Neuronal stem cell (in vitro differentiated cells): ENCODE measurements around the gene CD300LD.
A peak's percentile ranks its signal among the peaks of the same experiment; 100 is the strongest.

Experiments used
- DNase-seq: peaks from one replicate; pipeline ENCODE4 v3.0.0-alpha.2; 2013; ENCODE audit warnings: low spot score
- H2AFZ ChIP-seq: one replicate; pipeline ENCODE4 v1.6.1; 2013; ENCODE audit warnings: mild to moderate bottlenecking, low read length, inconsistent platforms
- H2AK5ac ChIP-seq: 2 replicates; pipeline ENCODE4 v1.6.1; 2013; ENCODE audit warnings: low read depth, mild to moderate bottlenecking, inconsistent platforms, low read length, moderate library complexity, mixed read lengths
- H2BK120ac ChIP-seq: 2 replicates; pipeline ENCODE4 v1.6.1; 2013; ENCODE audit warnings: low read depth, mild to moderate bottlenecking, inconsistent platforms, low read length, moderate library complexity, mixed read lengths
- H2BK12ac ChIP-seq: one replicate; pipeline ENCODE4 v1.6.1; 2013; ENCODE audit warnings: low read length, inconsistent platforms
- H2BK15ac ChIP-seq: 2 replicates; pipeline ENCODE4 v1.6.1; 2013; ENCODE audit warnings: mild to moderate bottlenecking, low read length, inconsistent platforms, mixed read lengths
- H2BK5ac ChIP-seq: one replicate; pipeline ENCODE4 v1.6.1; 2013; ENCODE audit warnings: inconsistent platforms, mild to moderate bottlenecking, low read length, moderate library complexity
- H3K14ac ChIP-seq: one replicate; pipeline ENCODE4 v1.6.1; 2013; ENCODE audit warnings: low read length, inconsistent platforms
- H3K18ac ChIP-seq: 2 replicates; pipeline ENCODE4 v1.6.1; 2013; ENCODE audit warnings: low read length, inconsistent platforms
- H3K23ac ChIP-seq: 2 replicates; pipeline ENCODE4 v1.6.1; 2013; ENCODE audit warnings: low read depth, mild to moderate bottlenecking, mixed read lengths, low read length, inconsistent platforms; ENCODE audit not compliant: poor library complexity
- H3K27ac ChIP-seq: replicated peaks from 3 replicates; pipeline ENCODE4 v1.5.1; 2013; ENCODE audit warnings: low read length, inconsistent platforms
- H3K27me3 ChIP-seq, 3 experiments: 2 replicates each; pipeline ENCODE4 v1.6.1; 2013; ENCODE audit warnings: low read length in 3 of 3, mild to moderate bottlenecking in 2 of 3, inconsistent platforms in 1 of 3, low read depth in 1 of 3, mixed read lengths in 1 of 3, moderate library complexity in 1 of 3; ENCODE audit not compliant: control insufficient read depth in 3 of 3, insufficient read depth in 3 of 3
- H3K36me3 ChIP-seq, 2 donors: replicated peaks in 1 of 2; 2 replicates each; pipeline ENCODE4 v1.6.1; 2013; ENCODE audit warnings: low read length in 2 of 2; ENCODE audit not compliant: control insufficient read depth in 2 of 2, insufficient read depth in 2 of 2
- H3K4ac ChIP-seq: 2 replicates; pipeline ENCODE4 v1.6.1; 2013; ENCODE audit warnings: inconsistent platforms, mild to moderate bottlenecking, low read length, moderate library complexity
- H3K4me1 ChIP-seq, 2 donors: 1 replicate in 1 of 2; 2 replicates in 1 of 2; pipeline ENCODE4 v1.6.1; 2013; ENCODE audit warnings: low read length in 2 of 2, low read depth in 1 of 2; ENCODE audit not compliant: control insufficient read depth in 2 of 2, insufficient read depth in 1 of 2
- H3K4me2 ChIP-seq: one replicate; pipeline ENCODE4 v1.6.1; 2013; ENCODE audit warnings: mild to moderate bottlenecking, low read length, inconsistent platforms; ENCODE audit not compliant: insufficient read depth, poor library complexity, severe bottlenecking
- H3K4me3 ChIP-seq, 2 donors: 2 replicates each; pipeline ENCODE4 v1.5.1; 2013; ENCODE audit warnings: low read length in 2 of 2, mild to moderate bottlenecking in 2 of 2, inconsistent platforms in 1 of 2, moderate library complexity in 1 of 2
- H3K79me1 ChIP-seq: one replicate; pipeline ENCODE4 v1.6.1; 2013; ENCODE audit warnings: low read depth, mild to moderate bottlenecking, inconsistent platforms, low read length, moderate library complexity
- H3K9ac ChIP-seq: one replicate; pipeline ENCODE4 v1.6.1; 2013; ENCODE audit warnings: mild to moderate bottlenecking, low read depth, low read length, inconsistent platforms; ENCODE audit not compliant: poor library complexity
- H3K9me3 ChIP-seq, 2 donors: replicated peaks in 1 of 2; 2 replicates each; pipeline versions ENCODE3 to v1.6.1; 2013; ENCODE audit warnings: low read length in 2 of 2, mild to moderate bottlenecking in 2 of 2, inconsistent platforms in 1 of 2, low read depth in 1 of 2, mixed read lengths in 1 of 2, moderate library complexity in 1 of 2; ENCODE audit not compliant: control insufficient read depth in 2 of 2, insufficient read depth in 1 of 2
- H4K8ac ChIP-seq: one replicate; pipeline ENCODE4 v1.6.1; 2013; ENCODE audit warnings: low read depth, mild to moderate bottlenecking, inconsistent platforms, low read length, moderate library complexity
- H4K91ac ChIP-seq: one replicate; pipeline ENCODE4 v1.6.1; 2013; ENCODE audit warnings: low read length, low read depth, mild to moderate bottlenecking, inconsistent platforms; ENCODE audit not compliant: poor library complexity
- WGBS, 2 donors: extraction: QIAGEN DNeasy Blood & Tissue Kit; methylation state at CpG; one replicate each; pipeline ENCODE4 v1.1.7; 2013; ENCODE audit warnings: missing lambda C conversion rate in 2 of 2, mixed read lengths in 1 of 2; ENCODE audit not compliant: insufficient read length in 2 of 2, insufficient replicate concordance in 1 of 2; ENCODE audit errors: extremely low coverage in 2 of 2; 5-methylcytosine and 5-hydroxymethylcytosine counted together

CD300LD gene

DNA sequence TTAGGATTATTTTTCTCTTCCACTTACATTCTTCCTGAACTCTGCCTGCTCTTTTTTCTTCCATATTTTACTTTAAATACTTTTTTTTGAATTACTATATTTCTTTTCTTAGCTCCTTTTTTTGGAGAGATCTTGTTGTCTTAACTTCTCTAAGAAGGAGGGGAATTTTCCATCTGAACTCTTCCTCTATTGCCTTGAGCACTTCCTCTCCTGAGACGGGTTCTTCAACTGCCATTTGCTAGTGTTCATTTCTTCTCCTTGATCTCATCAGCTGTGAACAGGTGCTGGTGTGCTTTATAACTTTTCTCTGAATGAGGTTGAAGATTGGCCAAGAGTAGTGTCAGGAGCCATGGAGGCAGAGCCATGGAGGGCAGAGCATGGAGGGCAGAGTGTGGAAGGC is 15.1 kb upstream of the CD300LD start:
- Histone ChIP-seq H3K27ac (no peak overlapping the region), H2BK120ac (no peak overlapping the region), H3K4me3 (no peak overlapping the region), H3K4ac (no peak overlapping the region), H3K18ac (no peak overlapping the region), H4K91ac (no peak overlapping the region), H3K27me3 (peaks cover 0 to 26% (median 0%) of the 10 kb centered on the region in 3 experiments), H2AFZ (no peak overlapping the region), H2BK5ac (no peak overlapping the region), H3K23ac (no peak overlapping the region), H3K14ac (no peak overlapping the region), H2BK12ac (no peak overlapping the region), H3K79me1 (no peaks in the 10 kb centered on the region), H2BK15ac (no peak overlapping the region), H3K9ac (no peak overlapping the region), H2AK5ac (no peak overlapping the region), H3K9me3 (no peaks in the 10 kb centered on the region), H3K36me3 (no peaks in the 10 kb centered on the region), H3K4me2 (no peak overlapping the region), H4K8ac (no peak overlapping the region), H3K4me1 (no peaks in the 10 kb centered on the region)
- WGBS, 2 donors: no CpG with 5 or more reads among the region's 1 CpG
- no peak for DNase-seq

DNA sequence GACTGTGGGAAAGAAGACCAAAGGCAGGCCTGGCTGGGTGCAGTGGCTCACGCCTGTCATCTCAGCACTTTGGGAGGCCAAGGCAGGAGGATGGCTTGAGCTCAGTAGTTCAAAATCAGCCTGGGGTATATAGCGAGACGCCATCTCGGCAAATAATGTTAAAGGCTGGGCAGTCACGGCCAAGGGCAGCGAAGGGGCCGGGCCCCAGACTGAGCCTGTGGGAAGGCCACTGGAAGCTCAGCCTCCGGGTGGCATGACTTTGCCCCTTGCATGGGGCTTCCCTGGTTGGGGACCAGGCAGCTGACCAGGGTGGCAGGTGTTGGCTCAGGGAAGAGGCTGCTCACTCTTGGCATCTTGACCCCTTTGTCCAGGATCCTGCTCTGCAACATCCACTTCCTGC is 14.0 kb upstream of the CD300LD start:
- Histone ChIP-seq H3K4me3 (no peak overlapping the region), H3K36me3 (no peaks in the 10 kb centered on the region), H3K27me3 (peaks cover 0 to 24% (median 0%) of the 10 kb centered on the region in 3 experiments), H3K9ac (no peak overlapping the region), H2BK5ac (no peak overlapping the region), H3K4me1 (no peaks in the 10 kb centered on the region), H2AFZ (no peak overlapping the region), H4K91ac (no peak overlapping the region), H2BK120ac (no peak overlapping the region), H3K27ac (no peak overlapping the region), H3K79me1 (no peaks in the 10 kb centered on the region), H3K4ac (no peak overlapping the region), H2AK5ac (no peak overlapping the region), H4K8ac (no peak overlapping the region), H3K18ac (no peak overlapping the region), H3K23ac (no peak overlapping the region), H2BK12ac (no peak overlapping the region), H2BK15ac (no peak overlapping the region), H3K4me2 (no peak overlapping the region), H3K14ac (peak overlapping the region; percentile 25), H3K9me3 (no peaks in the 10 kb centered on the region)
- DNase-seq: no peak
- no CpG with 5 or more reads among the region's 8 CpGs for WGBS, 2 donors

DNA sequence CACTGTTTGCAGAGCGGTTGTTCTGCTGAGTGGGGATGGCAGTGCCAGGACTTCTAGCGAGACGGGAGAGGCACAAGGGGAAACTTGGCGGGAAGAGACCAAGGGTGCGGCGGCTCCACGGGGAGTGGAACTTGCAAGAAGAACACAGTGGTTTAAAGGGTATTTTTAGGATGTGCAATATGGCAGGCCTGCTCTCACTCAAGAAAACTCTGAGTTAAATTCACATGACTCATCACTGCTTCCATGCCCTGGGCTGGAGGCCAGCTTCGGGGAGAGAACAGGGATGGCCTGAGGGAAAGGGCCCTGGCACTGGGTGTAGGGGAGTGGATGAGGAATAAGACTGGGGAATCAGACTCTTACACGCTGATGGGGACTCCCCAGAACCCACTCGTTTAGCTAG is 13.3 kb upstream of the CD300LD start:
- Histone ChIP-seq H3K36me3 (no peaks in the 10 kb centered on the region), H4K91ac (no peak overlapping the region), H3K4ac (no peak overlapping the region), H3K4me3 (no peak overlapping the region), H3K23ac (no peak overlapping the region), H2AFZ (no peak overlapping the region), H3K79me1 (no peaks in the 10 kb centered on the region), H3K9ac (no peak overlapping the region), H3K18ac (no peak overlapping the region), H3K14ac (no peak overlapping the region), H2AK5ac (no peak overlapping the region), H2BK120ac (no peak overlapping the region), H3K4me1 (no peaks in the 10 kb centered on the region), H3K27me3 (peaks cover 0 to 30% (median 0%) of the 10 kb centered on the region in 3 experiments), H2BK5ac (no peak overlapping the region), H3K4me2 (no peak overlapping the region), H3K27ac (no peak overlapping the region), H2BK12ac (no peak overlapping the region), H2BK15ac (no peak overlapping the region), H4K8ac (no peak overlapping the region), H3K9me3 (no peaks in the 10 kb centered on the region)
- no CpG with 5 or more reads among the region's 10 CpGs for WGBS, 2 donors
- DNase-seq: no peak

DNA sequence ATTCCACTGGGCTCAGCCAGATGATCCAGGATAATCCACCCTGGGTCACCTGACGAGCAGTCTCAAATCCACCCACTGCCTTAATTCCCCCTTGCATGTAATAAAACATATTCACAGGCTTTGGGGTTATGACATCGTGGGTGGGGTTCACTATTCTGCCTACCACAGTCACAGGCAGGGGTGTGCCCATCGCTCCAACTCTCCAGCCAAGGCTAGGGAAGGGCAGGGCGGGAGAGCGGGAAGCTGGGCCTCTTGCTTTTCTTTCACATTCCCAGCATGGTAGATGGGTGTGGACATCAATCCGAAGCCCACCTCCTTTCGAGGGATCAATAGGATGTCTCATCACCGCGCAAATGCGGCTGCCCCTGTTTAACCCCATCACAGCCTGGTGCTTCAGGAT is 12.7 kb upstream of the CD300LD start:
- Histone ChIP-seq H4K91ac (no peak overlapping the region), H2AK5ac (no peak overlapping the region), H3K79me1 (no peaks in the 10 kb centered on the region), H3K36me3 (no peaks in the 10 kb centered on the region), H2BK15ac (no peak overlapping the region), H3K9ac (no peak overlapping the region), H3K9me3 (no peaks in the 10 kb centered on the region), H3K23ac (no peak overlapping the region), H3K4me1 (no peaks in the 10 kb centered on the region), H3K14ac (peak overlapping the region; percentile 25), H2BK5ac (no peak overlapping the region), H3K4me2 (no peak overlapping the region), H4K8ac (no peak overlapping the region), H3K4ac (no peak overlapping the region), H3K18ac (no peak overlapping the region), H2AFZ (no peak overlapping the region), H3K27ac (no peak overlapping the region), H3K4me3 (no peak overlapping the region), H2BK12ac (no peak overlapping the region), H3K27me3 (peaks cover 0 to 30% (median 0%) of the 10 kb centered on the region in 3 experiments), H2BK120ac (no peak overlapping the region)
- WGBS, 2 donors: no CpG with 5 or more reads among the region's 10 CpGs
- no peak for DNase-seq
